IMR-90 (cell line): ENCODE measurements around the gene TLK2. TPM values are rescaled to one million over a fixed set of nuclear protein-coding genes. Genes with fewer than 3 reads are reported as not detected.

ENCODE experiments used
- ATAC-seq: fragments of 200-7000 bp; cut with Tn5 transposase; 2 replicates; pipeline ENCODE4 v1.9.1; 2020; ENCODE audit warnings: low read depth, mild to moderate bottlenecking, moderate library complexity
- BruUV-seq: library from RNA; stranded (reverse); fragments of 400-500 nt; replicated peaks from 2 replicates; lab custom pipeline; 2021; lab: Mats Ljungman, UMichigan
- CTCF ChIA-PET: fragments of 300-600 bp; formaldehyde crosslinking; extraction: SDS; loops from one replicate; lab custom pipeline; 2021; ENCODE audit warnings: antibody characterized with exemption; lab: Yijun Ruan, JAX
- POLR2A ChIA-PET: fragments of 300-600 bp; sonication (Branson Sonifier 250); formaldehyde crosslinking; loops from one replicate; lab custom pipeline; 2022; ENCODE audit warnings: antibody characterized with exemption; ENCODE audit not compliant: unreplicated experiment; lab: Charles Lee
- DNase-seq: peaks from one replicate; pipeline ENCODE4 v3.0.0; 2013
- H2AFZ ChIP-seq: replicated peaks from 2 replicates; pipeline ENCODE3; 2013; ENCODE audit warnings: low read length, mild to moderate bottlenecking; ENCODE audit not compliant: poor library complexity
- H2AK5ac ChIP-seq: 2 replicates; pipeline ENCODE4 v1.6.1; 2013; ENCODE audit warnings: low read depth, low read length, inconsistent platforms
- H2AK9ac ChIP-seq: replicated peaks from 2 replicates; pipeline ENCODE3; 2013; ENCODE audit warnings: mild to moderate bottlenecking, low read depth, low read length, moderate library complexity; ENCODE audit not compliant: poor library complexity
- H2BK120ac ChIP-seq: 2 replicates; pipeline ENCODE4 v1.6.1; 2013; ENCODE audit warnings: low read depth, low read length, inconsistent platforms
- H2BK15ac ChIP-seq: 3 replicates; pipeline ENCODE4 v1.6.1; 2013; ENCODE audit warnings: low read depth, low read length, inconsistent platforms
- H2BK20ac ChIP-seq: 2 replicates; pipeline ENCODE4 v1.6.1; 2013; ENCODE audit warnings: low read depth, mild to moderate bottlenecking, inconsistent platforms, low read length, moderate library complexity
- H2BK5ac ChIP-seq: 2 replicates; pipeline ENCODE4 v1.6.1; 2013; ENCODE audit warnings: mild to moderate bottlenecking, low read depth, low read length, inconsistent platforms; ENCODE audit not compliant: poor library complexity, severe bottlenecking
- H3K14ac ChIP-seq: replicated peaks from 2 replicates; pipeline ENCODE4 v1.6.1; 2013; ENCODE audit warnings: low read depth, low read length, inconsistent platforms
- H3K18ac ChIP-seq: 2 replicates; pipeline ENCODE4 v1.6.1; 2013; ENCODE audit warnings: low read depth, low read length, control low read depth
- H3K23ac ChIP-seq: 2 replicates; pipeline ENCODE4 v1.6.1; 2013; ENCODE audit warnings: low read depth, low read length, inconsistent platforms
- H3K27ac ChIP-seq: 2 replicates; pipeline ENCODE4 v1.5.1; 2013; ENCODE audit warnings: mild to moderate bottlenecking, control low read depth, low read length; ENCODE audit not compliant: insufficient read depth
- H3K27me3 ChIP-seq: 2 replicates; pipeline ENCODE4 v1.6.1; 2013; ENCODE audit warnings: low read length; ENCODE audit not compliant: control insufficient read depth, insufficient read depth
- H3K36me3 ChIP-seq: 2 replicates; pipeline ENCODE4 v1.6.1; 2013; ENCODE audit warnings: low read length, mixed read lengths; ENCODE audit not compliant: control insufficient read depth, insufficient read depth
- H3K4ac ChIP-seq: 2 replicates; pipeline ENCODE4 v1.6.1; 2013; ENCODE audit warnings: low read depth, low read length, inconsistent platforms
- H3K4me1 ChIP-seq: 2 replicates; pipeline ENCODE4 v1.6.1; 2013; ENCODE audit warnings: low read length, mixed read lengths; ENCODE audit not compliant: control insufficient read depth, insufficient read depth
- H3K4me2 ChIP-seq: 2 replicates; pipeline ENCODE4 v1.6.1; 2013; ENCODE audit warnings: low read depth, mild to moderate bottlenecking, control low read depth, low read length, moderate library complexity
- H3K4me3 ChIP-seq: 2 replicates; pipeline ENCODE4 v1.5.1; 2013; ENCODE audit warnings: low read depth, mild to moderate bottlenecking, control low read depth, low read length, moderate library complexity; ENCODE audit not compliant: insufficient read depth
- H3K56ac ChIP-seq: 2 replicates; pipeline ENCODE4 v1.6.1; 2013; ENCODE audit warnings: low read length, inconsistent platforms; ENCODE audit not compliant: insufficient read depth; ENCODE audit errors: extremely low read depth
- H3K79me1 ChIP-seq, 2 experiments: 2 replicates each; pipeline ENCODE4 v1.6.1; 2013; ENCODE audit warnings: low read length in 2 of 2, inconsistent platforms in 1 of 2, low read depth in 1 of 2
- H3K9ac ChIP-seq: 2 replicates; pipeline ENCODE4 v1.6.1; 2013; ENCODE audit warnings: low read depth, low read length, control low read depth
- H3K9me1 ChIP-seq: 2 replicates; pipeline ENCODE4 v1.6.1; 2013; ENCODE audit warnings: low read length, inconsistent platforms; ENCODE audit not compliant: insufficient read depth
- H3K9me3 ChIP-seq: 2 replicates; pipeline ENCODE4 v1.6.1; 2013; ENCODE audit warnings: low read length; ENCODE audit not compliant: control insufficient read depth, insufficient read depth
- H4K20me1 ChIP-seq: 2 replicates; pipeline ENCODE4 v1.6.1; 2013; ENCODE audit warnings: low read length, inconsistent platforms; ENCODE audit not compliant: insufficient read depth
- H4K5ac ChIP-seq: 2 replicates; pipeline ENCODE4 v1.6.1; 2013; ENCODE audit warnings: mild to moderate bottlenecking, low read depth, low read length, control low read depth
- H4K8ac ChIP-seq, 2 experiments: 2 replicates each; pipeline ENCODE4 v1.6.1; 2013; ENCODE audit warnings: low read depth in 2 of 2, low read length in 2 of 2, control low read depth in 1 of 2, inconsistent platforms in 1 of 2
- H4K91ac ChIP-seq: 2 replicates; pipeline ENCODE4 v1.6.1; 2013; ENCODE audit warnings: low read depth, low read length, inconsistent platforms; ENCODE audit not compliant: insufficient read depth
- CEBPB ChIP-seq: IDR thresholded peaks from 2 replicates; pipeline ENCODE4 v1.6.1; 2012; ENCODE audit warnings: low read depth, low read length, improper control_type of control experiment
- CHD1 ChIP-seq: IDR thresholded peaks from 2 replicates; pipeline ENCODE4 v1.6.1; 2012; ENCODE audit warnings: low read depth, low read length, improper control_type of control experiment
- CTCF ChIP-seq: conservative IDR thresholded peaks from 2 replicates; pipeline ENCODE4 v1.5.1; 2012; ENCODE audit warnings: mild to moderate bottlenecking, low read depth, low read length, improper control_type of control experiment
- ELK1 ChIP-seq: fragments of 150-350 bp; IDR thresholded peaks from 2 replicates; pipeline ENCODE4 v1.6.1; 2016; ENCODE audit warnings: low read depth, mild to moderate bottlenecking, low read length, moderate library complexity, borderline replicate concordance
- FOS ChIP-seq: fragments of 150-350 bp; IDR thresholded peaks from 2 replicates; pipeline ENCODE4 v1.6.1; 2016; ENCODE audit warnings: low read depth, low read length
- MAFK ChIP-seq: IDR thresholded peaks from 2 replicates; pipeline ENCODE4 v1.6.1; 2012; ENCODE audit warnings: low read depth, low read length, improper control_type of control experiment
- MAZ ChIP-seq: IDR thresholded peaks from 2 replicates; pipeline ENCODE4 v1.6.1; 2012; ENCODE audit warnings: low read depth, mild to moderate bottlenecking, low read length, improper control_type of control experiment, moderate library complexity, borderline replicate concordance
- NFE2L2 ChIP-seq: fragments of 150-350 bp; IDR thresholded peaks from 2 replicates; pipeline ENCODE4 v1.6.1; 2016; ENCODE audit warnings: low read depth, mild to moderate bottlenecking, low read length
- POLR2A ChIP-seq: IDR thresholded peaks from 2 replicates; pipeline ENCODE4 v1.6.1; 2012; ENCODE audit warnings: mild to moderate bottlenecking, low read depth, low read length
- RAD21 ChIP-seq: IDR thresholded peaks from 2 replicates; pipeline ENCODE4 v1.6.1; 2012; ENCODE audit warnings: low read length, improper control_type of control experiment
- SMC3 ChIP-seq: fragments of 150-350 bp; IDR thresholded peaks from 2 replicates; pipeline ENCODE4 v1.6.1; 2016; ENCODE audit warnings: low read depth, mild to moderate bottlenecking, antibody characterized with exemption, low read length, moderate library complexity
- dilution Hi-C: fragments of 300-500 bp; cut with HindIII; formaldehyde crosslinking; loops from one replicate; pipeline ENCODE4 v1.14.3; 2018; ENCODE audit warnings: low sequenced_read_pairs; ENCODE audit not compliant: unreplicated experiment
- in situ Hi-C: fragments of 300-500 bp; cut with MboI; formaldehyde crosslinking; loops from 3 replicates; pipeline ENCODE4 v1.14.3; 2019; ENCODE audit warnings: low sequenced_read_pairs, inconsistent platforms, mixed read lengths
- intact Hi-C: fragments of 100-400 bp; cut with micrococcal nuclease; formaldehyde crosslinking; loops from 2 replicates; pipeline ENCODE4 v1.10.0; 2022
- polyA plus RNA-seq, 3 experiments: library from polyadenylated mRNA; depleted of rRNA; stranded (reverse); fragments of >200 nt; gene quantifications; 2 replicates each; pipeline ENCODE4 v1.2.3, GENCODE V29; 2012; ENCODE audit warnings: low replicate concordance in 1 of 3
- total RNA-seq: library from RNA; depleted of rRNA; stranded (reverse); fragments of >200 nt; gene quantifications from 2 replicates; pipeline ENCODE4 v1.2.3, GENCODE V29; 2012

Gene TLK2
- total and polyA plus RNA-seq, 2 of the 4 experiments (the other 2 are of a cell fraction) = 35.7 to 39.4 TPM

- Histone ChIP-seq H4K8ac (no peak overlapping the region), H3K23ac (no peak overlapping the region), H2AFZ (no peak overlapping the region), H3K4ac (peak overlapping the region; percentile 10; the same call in 1 of the 2 replicates), H3K9me1 (peaks cover 3% of the 10 kb centered on the region; the same call in 1 of the 2 replicates), H3K14ac (no peak overlapping the region), H3K27ac (no peak overlapping the region), H3K4me3 (no peak overlapping the region), H3K36me3 (peaks cover 25% of the 10 kb centered on the region), H4K5ac (no peak overlapping the region), H3K56ac (no peak overlapping the region), H3K79me1 (peaks cover 27 to 50% of the 10 kb centered on the region in 2 experiments), H2BK20ac (no peak overlapping the region), H3K4me1 (no peaks in the 10 kb centered on the region; the same call in 1 of the 2 replicates), H2AK5ac (no peak overlapping the region), H3K18ac (peak overlapping the region; percentile 39; the same call in 1 of the 2 replicates), H4K91ac (no peak overlapping the region), H2BK5ac (peak overlapping the region; percentile 55), H3K27me3 (no peaks in the 10 kb centered on the region), H2BK120ac (peak overlapping the region; percentile 11; the same call in 1 of the 2 replicates), H3K4me2 (no peak overlapping the region; the same call in 1 of the 2 replicates), H4K20me1 (no peaks in the 10 kb centered on the region), H3K9me3 (no peaks in the 10 kb centered on the region), H2AK9ac (no peak overlapping the region), H2BK15ac (no peak overlapping the region), H3K9ac (no peak overlapping the region)
- BruUV-seq = no TSS peak
- dilution Hi-C loops = no loop called here
- ChIA-PET CTCF (interaction anchor here (0.6 to 1.2 kb wide), 2 partner anchors 20 to 128 kb away, joined by 3 to 6 read pairs; no protein-coding TSS in a partner anchor), POLR2A (no interaction called here)
- ATAC-seq (no peak), DNase-seq (peak; percentile 28)
- in situ Hi-C loops = no loop called here
- intact Hi-C loops = loop anchor here (5.0 kb wide), 1 partner anchor 39 kb away; no protein-coding TSS in a partner anchor
- TF ChIP-seq MAFK (no peak), SMC3 (no peak), RAD21 (no peak), CHD1 (no peak), NFE2L2 (no peak), MAZ (no peak), POLR2A (no peak), CTCF (no peak), ELK1 (no peak), FOS (no peak), CEBPB (no peak)
Measured at GRCh38 chr17:62573480-62574117, 95.0 kb downstream of the TLK2 start.
